Measurements from ENCODE around the gene PTPRN2.
"Not testable (repeated sequence)": the region's sequence is repeated elsewhere in the genome, so short reads cannot be mapped to it uniquely, and the experiment has no call there.

Gene PTPRN2

GRCh38 chr7:157901816-157902610, 685.6 kb downstream of the PTPRN2 start:
- not testable (repeated sequence) for H3K36me3 Mint-ChIP-seq (ENCODE audit: insufficient read depth); H3K27me3 Mint-ChIP-seq; H3K4me1 Mint-ChIP-seq; H3K9me3 Mint-ChIP-seq; ATAC-seq (replicated peaks; ENCODE audit: extremely low read depth, poor library complexity, severe bottlenecking); DNase-seq (ENCODE audit: low spot score in 2 of 2); H3K4me3 Mint-ChIP-seq; H3K27ac Mint-ChIP-seq (ENCODE audit: low read depth)

DNA sequence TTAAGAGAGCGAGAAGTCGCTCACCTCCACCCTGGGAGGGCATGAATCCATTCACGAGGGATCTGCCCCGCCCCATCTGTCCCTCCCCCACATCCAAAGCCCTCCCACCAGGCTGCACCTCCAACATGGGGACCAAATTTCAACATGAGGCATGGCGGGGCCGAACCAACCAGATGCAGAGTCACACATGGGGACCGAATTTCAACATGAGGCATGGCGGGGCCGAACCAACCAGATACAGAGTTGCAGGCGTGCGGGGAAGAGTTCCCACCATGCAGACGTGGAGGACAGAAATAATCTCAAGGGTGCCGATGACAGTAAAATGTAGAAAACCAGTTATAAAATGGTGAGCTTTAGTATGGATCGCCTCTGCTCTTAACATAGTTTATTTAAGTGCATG, 686.5 kb downstream of the PTPRN2 start:
- no peak for DNase-seq (ENCODE audit: low spot score in 2 of 2)
- H3K36me3 Mint-ChIP-seq (ENCODE audit: insufficient read depth): no peaks in the 10 kb centered on the region
- H3K27me3 Mint-ChIP-seq: no peaks in the 10 kb centered on the region

GRCh38 chr7:157900556-157900955, 687.1 kb downstream of the PTPRN2 start:
- Mint-ChIP-seq H3K27me3 (no peaks in the 10 kb centered on the region), H3K36me3 (ENCODE audit: insufficient read depth) (no peaks in the 10 kb centered on the region), H3K27ac (ENCODE audit: low read depth) (no peak overlapping the region), H3K4me1 (no peaks in the 10 kb centered on the region), H3K4me3 (no peak overlapping the region), H3K9me3 (no peaks in the 10 kb centered on the region)
- DNase-seq (ENCODE audit: low spot score in 2 of 2): no peak
- ATAC-seq (replicated peaks; ENCODE audit: extremely low read depth, poor library complexity, severe bottlenecking): no peak

More for the DNA sequence above, 686.5 kb downstream of the PTPRN2 start:
- Mint-ChIP-seq H3K4me3 (no peak overlapping the region), H3K27ac (ENCODE audit: low read depth) (no peak overlapping the region), H3K4me1 (no peaks in the 10 kb centered on the region), H3K9me3 (no peaks in the 10 kb centered on the region)
- ATAC-seq (replicated peaks; ENCODE audit: extremely low read depth, poor library complexity, severe bottlenecking): no peak

DNA sequence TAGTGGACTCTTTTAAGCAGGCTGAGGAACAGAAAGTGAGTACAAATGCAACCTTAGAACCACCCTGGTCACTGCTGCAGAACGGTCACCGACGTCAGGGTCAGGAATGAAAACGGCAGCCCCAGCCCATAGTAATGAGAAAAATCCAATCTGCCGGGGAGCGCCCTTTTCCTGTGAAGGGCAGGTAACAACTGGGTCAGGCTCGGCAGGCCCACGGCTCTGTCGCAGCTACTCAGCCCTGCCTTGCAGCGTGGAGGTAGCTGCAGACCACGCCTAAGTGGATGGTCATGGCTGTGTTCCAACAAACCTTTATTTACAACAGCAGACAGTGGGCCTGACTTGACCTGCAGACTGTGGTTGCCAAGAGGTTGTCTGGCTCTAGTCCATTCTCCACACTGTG, 687.6 kb downstream of the PTPRN2 start:
- DNase-seq (ENCODE audit: low spot score in 2 of 2) (no peak), ATAC-seq (replicated peaks; ENCODE audit: extremely low read depth, poor library complexity, severe bottlenecking) (no peak)
- H3K4me3 Mint-ChIP-seq: no peak overlapping the region
- H3K27ac Mint-ChIP-seq (ENCODE audit: low read depth): no peak overlapping the region
- H3K27me3 Mint-ChIP-seq: no peaks in the 10 kb centered on the region
- no peaks in the 10 kb centered on the region for H3K4me1 Mint-ChIP-seq
- no peaks in the 10 kb centered on the region for H3K36me3 Mint-ChIP-seq (ENCODE audit: insufficient read depth)
- H3K9me3 Mint-ChIP-seq: no peaks in the 10 kb centered on the region

GRCh38 chr7:157898802-157899505, 688.7 kb downstream of the PTPRN2 start:
- ATAC-seq (replicated peaks; ENCODE audit: extremely low read depth, poor library complexity, severe bottlenecking) (no peak), DNase-seq (ENCODE audit: low spot score in 2 of 2) (no peak)
- no peak overlapping the region for H3K4me3 Mint-ChIP-seq
- no peaks in the 10 kb centered on the region for H3K36me3 Mint-ChIP-seq (ENCODE audit: insufficient read depth)
- no peaks in the 10 kb centered on the region for H3K9me3 Mint-ChIP-seq
- peaks cover under 1% of the 10 kb centered on the region for H3K4me1 Mint-ChIP-seq
- no peak overlapping the region for H3K27ac Mint-ChIP-seq (ENCODE audit: low read depth)
- no peaks in the 10 kb centered on the region for H3K27me3 Mint-ChIP-seq

- ATAC-seq (replicated peaks; ENCODE audit: extremely low read depth, poor library complexity, severe bottlenecking) (no peak), DNase-seq (ENCODE audit: low spot score in 2 of 2) (no peak)
- no peak overlapping the region for H3K4me3 Mint-ChIP-seq
- H3K36me3 Mint-ChIP-seq (ENCODE audit: insufficient read depth): no peaks in the 10 kb centered on the region
- no peaks in the 10 kb centered on the region for H3K27me3 Mint-ChIP-seq
- no peaks in the 10 kb centered on the region for H3K9me3 Mint-ChIP-seq
- H3K27ac Mint-ChIP-seq (ENCODE audit: low read depth): no peak overlapping the region
- peaks cover 6% of the 10 kb centered on the region for H3K4me1 Mint-ChIP-seq
Measured at GRCh38 chr7:157898261-157898660, 689.4 kb downstream of the PTPRN2 start.

- H3K36me3 Mint-ChIP-seq (ENCODE audit: insufficient read depth): no peaks in the 10 kb centered on the region
- peaks cover 6% of the 10 kb centered on the region for H3K4me1 Mint-ChIP-seq
- no peak for ATAC-seq (replicated peaks; ENCODE audit: extremely low read depth, poor library complexity, severe bottlenecking)
- no peaks in the 10 kb centered on the region for H3K27me3 Mint-ChIP-seq
- H3K4me3 Mint-ChIP-seq: no peak overlapping the region
- no peak for DNase-seq (ENCODE audit: low spot score in 2 of 2)
- no peak overlapping the region for H3K27ac Mint-ChIP-seq (ENCODE audit: low read depth)
- no peaks in the 10 kb centered on the region for H3K9me3 Mint-ChIP-seq
Measured at GRCh38 chr7:157897681-157898080, 689.9 kb downstream of the PTPRN2 start.

- no peak for ATAC-seq (replicated peaks; ENCODE audit: extremely low read depth, poor library complexity, severe bottlenecking)
- no peaks in the 10 kb centered on the region for H3K36me3 Mint-ChIP-seq (ENCODE audit: insufficient read depth)
Measured at GRCh38 chr7:157896774-157897555, 690.7 kb downstream of the PTPRN2 start.

DNA sequence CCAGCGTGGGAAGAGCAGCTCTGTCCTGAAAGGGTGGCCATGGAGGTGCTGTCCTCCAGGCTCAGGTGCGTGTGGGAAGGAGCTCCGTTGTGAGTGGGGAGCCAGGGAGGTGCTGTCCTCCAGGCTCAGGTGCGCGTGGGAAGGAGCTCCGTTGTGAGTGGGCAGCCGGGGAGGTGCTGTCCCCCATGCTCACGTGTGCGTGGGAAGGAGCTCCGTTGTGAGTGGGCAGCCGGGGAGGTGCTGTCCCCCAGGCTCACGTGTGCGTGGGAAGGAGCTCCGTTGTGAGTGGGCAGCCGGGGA, 691.3 kb downstream of the PTPRN2 start:
- not testable (repeated sequence) for H3K4me1 Mint-ChIP-seq; H3K36me3 Mint-ChIP-seq (ENCODE audit: insufficient read depth); ATAC-seq (replicated peaks; ENCODE audit: extremely low read depth, poor library complexity, severe bottlenecking); DNase-seq (ENCODE audit: low spot score in 2 of 2); H3K9me3 Mint-ChIP-seq; H3K27ac Mint-ChIP-seq (ENCODE audit: low read depth); H3K27me3 Mint-ChIP-seq; H3K4me3 Mint-ChIP-seq

More at GRCh38 chr7:157896774-157897555, 690.7 kb downstream of the PTPRN2 start:
- peaks cover 6% of the 10 kb centered on the region for H3K4me1 Mint-ChIP-seq
- no peaks in the 10 kb centered on the region for H3K9me3 Mint-ChIP-seq
- no peak overlapping the region for H3K4me3 Mint-ChIP-seq
- no peak for DNase-seq (ENCODE audit: low spot score in 2 of 2)
- H3K27me3 Mint-ChIP-seq: no peaks in the 10 kb centered on the region
- H3K27ac Mint-ChIP-seq (ENCODE audit: low read depth): no peak overlapping the region

DNA sequence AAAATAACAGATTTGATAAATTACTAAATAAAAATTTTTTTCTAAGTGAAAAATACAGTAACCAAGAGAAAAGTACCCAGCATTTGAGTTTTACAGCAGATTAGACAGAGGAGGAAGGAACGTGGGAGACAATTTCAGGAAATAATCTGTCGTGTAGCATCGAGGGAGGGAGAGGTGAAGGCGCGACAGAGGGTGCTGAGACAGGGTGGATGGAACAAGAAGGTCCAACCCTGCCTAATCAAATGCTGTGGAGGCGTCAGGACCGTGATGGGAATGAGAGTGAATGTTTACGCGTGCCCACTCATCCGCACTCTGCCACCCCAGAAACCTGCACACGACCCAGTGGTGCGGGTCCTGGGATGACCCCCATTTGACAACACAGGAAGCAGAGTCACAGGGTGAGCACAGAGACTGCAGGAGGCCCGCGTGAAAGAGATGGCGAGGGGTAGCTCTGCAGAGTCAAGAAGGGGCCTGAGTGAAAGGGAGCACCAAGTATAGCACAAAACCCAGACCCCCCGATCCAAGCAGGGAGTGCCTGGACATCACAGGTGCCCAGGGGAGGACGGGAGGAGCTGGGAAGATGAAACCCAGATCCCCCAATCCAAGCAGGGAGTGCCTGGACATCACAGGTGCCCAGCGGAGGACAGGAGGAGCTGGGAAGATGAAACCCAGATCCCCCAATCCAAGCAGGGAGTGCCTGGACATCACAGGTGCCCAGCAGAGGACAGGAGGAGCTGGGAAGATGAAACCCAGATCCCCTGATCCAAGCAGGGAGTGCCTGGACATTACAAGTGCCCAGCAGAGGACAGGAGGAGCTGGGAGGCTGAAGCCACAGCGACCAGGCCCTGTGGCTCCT, 691.9 kb downstream of the PTPRN2 start:
- ATAC-seq (replicated peaks; ENCODE audit: extremely low read depth, poor library complexity, severe bottlenecking) (no peak), DNase-seq (ENCODE audit: low spot score in 2 of 2) (no peak)
- no peak overlapping the region for H3K4me3 Mint-ChIP-seq
- no peaks in the 10 kb centered on the region for H3K27me3 Mint-ChIP-seq
- no peaks in the 10 kb centered on the region for H3K36me3 Mint-ChIP-seq (ENCODE audit: insufficient read depth)
- H3K9me3 Mint-ChIP-seq: no peaks in the 10 kb centered on the region
- H3K4me1 Mint-ChIP-seq: peaks cover 6% of the 10 kb centered on the region
- no peak overlapping the region for H3K27ac Mint-ChIP-seq (ENCODE audit: low read depth)

DNA sequence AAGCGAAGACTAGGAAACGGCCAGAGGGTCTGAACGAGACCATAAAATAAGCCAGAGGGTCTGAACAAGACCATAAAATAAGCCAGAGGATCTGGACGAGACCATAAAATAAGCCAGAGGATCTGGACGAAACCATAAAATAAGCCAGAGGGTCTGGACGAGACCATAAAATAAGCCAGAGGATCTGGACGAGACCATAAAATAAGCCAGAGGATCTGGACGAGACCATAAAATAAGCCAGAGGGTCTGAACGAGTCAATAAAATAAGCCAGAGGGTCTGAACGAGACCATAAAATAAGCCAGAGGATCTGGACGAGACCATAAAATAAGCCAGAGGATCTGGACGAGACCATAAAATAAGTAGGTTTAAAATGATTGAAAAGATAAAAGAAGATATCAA, 692.5 kb downstream of the PTPRN2 start:
- H3K27ac Mint-ChIP-seq (ENCODE audit: low read depth); DNase-seq (ENCODE audit: low spot score in 2 of 2); H3K36me3 Mint-ChIP-seq (ENCODE audit: insufficient read depth); H3K4me1 Mint-ChIP-seq; H3K9me3 Mint-ChIP-seq; H3K27me3 Mint-ChIP-seq; ATAC-seq (replicated peaks; ENCODE audit: extremely low read depth, poor library complexity, severe bottlenecking); H3K4me3 Mint-ChIP-seq: not testable (repeated sequence)

GRCh38 chr7:157893535-157894044, 694.0 kb downstream of the PTPRN2 start:
- Mint-ChIP-seq H3K9me3 (no peaks in the 10 kb centered on the region), H3K27ac (ENCODE audit: low read depth) (no peak overlapping the region), H3K27me3 (peaks cover 16% of the 10 kb centered on the region), H3K4me1 (peaks cover 6% of the 10 kb centered on the region), H3K36me3 (ENCODE audit: insufficient read depth) (no peaks in the 10 kb centered on the region), H3K4me3 (no peak overlapping the region)
- DNase-seq (ENCODE audit: low spot score in 2 of 2): no peak
- ATAC-seq (replicated peaks; ENCODE audit: extremely low read depth, poor library complexity, severe bottlenecking): no peak

All from central memory CD8-positive, alpha-beta T cell (primary cell).